Measurements from ENCODE around the gene INTS6. TPM values are rescaled to one million over a fixed set of nuclear protein-coding genes. Genes with fewer than 3 reads are reported as not detected.

Gene INTS6
- total RNA-seq, 4 donors from 2014 or later = 42.1 to 53.7 (median 45.4) TPM

- peaks cover 9% of the 10 kb centered on the region in 2 donors for H3K36me3 ChIP-seq
- no peaks in the 10 kb centered on the region for H3K4me1 ChIP-seq
- H3K4me3 ChIP-seq (replicated peaks in 1 of 3) = no peak overlapping the region
- intact Hi-C loops (cut with DNase I) = no loop called here
- no peaks in the 10 kb centered on the region for H3K9me3 ChIP-seq
- TF ChIP-seq, protein P1, sequence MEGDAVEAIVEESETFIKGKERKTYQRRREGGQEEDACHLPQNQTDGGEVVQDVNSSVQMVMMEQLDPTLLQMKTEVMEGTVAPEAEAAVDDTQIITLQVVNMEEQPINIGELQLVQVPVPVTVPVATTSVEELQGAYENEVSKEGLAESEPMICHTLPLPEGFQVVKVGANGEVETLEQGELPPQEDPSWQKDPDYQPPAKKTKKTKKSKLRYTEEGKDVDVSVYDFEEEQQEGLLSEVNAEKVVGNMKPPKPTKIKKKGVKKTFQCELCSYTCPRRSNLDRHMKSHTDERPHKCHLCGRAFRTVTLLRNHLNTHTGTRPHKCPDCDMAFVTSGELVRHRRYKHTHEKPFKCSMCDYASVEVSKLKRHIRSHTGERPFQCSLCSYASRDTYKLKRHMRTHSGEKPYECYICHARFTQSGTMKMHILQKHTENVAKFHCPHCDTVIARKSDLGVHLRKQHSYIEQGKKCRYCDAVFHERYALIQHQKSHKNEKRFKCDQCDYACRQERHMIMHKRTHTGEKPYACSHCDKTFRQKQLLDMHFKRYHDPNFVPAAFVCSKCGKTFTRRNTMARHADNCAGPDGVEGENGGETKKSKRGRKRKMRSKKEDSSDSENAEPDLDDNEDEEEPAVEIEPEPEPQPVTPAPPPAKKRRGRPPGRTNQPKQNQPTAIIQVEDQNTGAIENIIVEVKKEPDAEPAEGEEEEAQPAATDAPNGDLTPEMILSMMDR (IDR thresholded peaks at IDR 0.05) = no peak
- no peak for TF ChIP-seq POLR2A (IDR thresholded peaks at IDR 0.05)
- H3K27me3 ChIP-seq = no peaks in the 10 kb centered on the region
- no peak overlapping the region for H3K27ac ChIP-seq
- DNase-seq = no peak
These were observed 91.7 kb downstream of the INTS6 start for GRCh38 chr13:51361106-51361505.

DNA sequence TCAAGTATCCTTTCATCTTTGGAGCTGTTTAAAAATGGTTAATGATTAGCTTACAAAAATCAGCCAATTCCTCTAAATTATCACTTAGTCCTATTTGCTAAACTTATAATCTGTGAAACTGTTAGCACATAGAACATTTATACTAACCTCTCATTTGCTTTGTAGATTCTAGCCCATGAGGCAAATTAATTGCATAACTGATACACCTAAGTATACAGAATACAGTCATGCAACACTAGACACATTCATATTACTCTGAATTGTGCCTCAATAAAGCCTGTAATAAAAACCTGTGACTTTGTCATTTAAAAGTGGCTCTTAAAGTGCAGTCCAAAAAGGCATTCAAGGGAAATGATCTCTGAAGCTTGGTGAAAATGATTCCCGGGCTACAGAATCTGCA is 92.3 kb downstream of the INTS6 start:
- no peaks in the 10 kb centered on the region for H3K9me3 ChIP-seq
- no peaks in the 10 kb centered on the region for H3K27me3 ChIP-seq
- H3K27ac ChIP-seq = no peak overlapping the region
- intact Hi-C loops (cut with DNase I) = no loop called here
- no peak overlapping the region for H3K4me3 ChIP-seq (replicated peaks in 1 of 3)
- no peak for TF ChIP-seq POLR2A (IDR thresholded peaks at IDR 0.05)
- TF ChIP-seq, protein P1 (IDR thresholded peaks at IDR 0.05) = no peak
- H3K4me1 ChIP-seq = no peaks in the 10 kb centered on the region
- no peak for DNase-seq
- WGBS, 2 donors = 93 to 97% methylated on average over 1 of the region's 1 CpG
- peaks cover 4 to 9% of the 10 kb centered on the region in 2 donors for H3K36me3 ChIP-seq

DNA sequence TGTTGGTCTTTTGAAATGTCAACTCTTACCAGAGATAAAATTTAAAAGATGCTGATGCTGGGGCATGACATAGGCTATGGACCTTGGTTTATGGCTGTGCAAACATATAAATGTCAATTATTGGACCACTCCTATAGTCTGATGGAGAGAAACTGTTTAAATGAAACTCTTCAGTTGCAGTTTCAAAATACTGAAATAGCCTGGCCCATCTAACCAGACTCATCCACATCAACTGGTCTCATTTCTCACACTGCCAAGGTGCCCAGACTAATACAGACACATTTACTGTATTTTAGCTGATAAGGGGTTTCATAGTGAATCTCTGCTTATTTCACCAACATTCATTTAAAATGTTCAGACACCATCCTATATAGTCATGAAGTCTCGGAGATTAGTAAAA is 93.5 kb downstream of the INTS6 start:
- intact Hi-C loops (cut with DNase I) = no loop called here
- no peaks in the 10 kb centered on the region for H3K9me3 ChIP-seq
- no peak overlapping the region for H3K4me3 ChIP-seq (replicated peaks in 1 of 3)
- no peaks in the 10 kb centered on the region for H3K27me3 ChIP-seq
- no peaks in the 10 kb centered on the region for H3K4me1 ChIP-seq
- peaks cover 0 to 1% of the 10 kb centered on the region in 2 donors for H3K36me3 ChIP-seq
- H3K27ac ChIP-seq = no peak overlapping the region
- WGBS, 2 donors = 100% methylated on average over 1 of the region's 1 CpG
- TF ChIP-seq, protein P1 (IDR thresholded peaks at IDR 0.05) = no peak
- no peak for TF ChIP-seq POLR2A (IDR thresholded peaks at IDR 0.05)
- no peak for DNase-seq

DNA sequence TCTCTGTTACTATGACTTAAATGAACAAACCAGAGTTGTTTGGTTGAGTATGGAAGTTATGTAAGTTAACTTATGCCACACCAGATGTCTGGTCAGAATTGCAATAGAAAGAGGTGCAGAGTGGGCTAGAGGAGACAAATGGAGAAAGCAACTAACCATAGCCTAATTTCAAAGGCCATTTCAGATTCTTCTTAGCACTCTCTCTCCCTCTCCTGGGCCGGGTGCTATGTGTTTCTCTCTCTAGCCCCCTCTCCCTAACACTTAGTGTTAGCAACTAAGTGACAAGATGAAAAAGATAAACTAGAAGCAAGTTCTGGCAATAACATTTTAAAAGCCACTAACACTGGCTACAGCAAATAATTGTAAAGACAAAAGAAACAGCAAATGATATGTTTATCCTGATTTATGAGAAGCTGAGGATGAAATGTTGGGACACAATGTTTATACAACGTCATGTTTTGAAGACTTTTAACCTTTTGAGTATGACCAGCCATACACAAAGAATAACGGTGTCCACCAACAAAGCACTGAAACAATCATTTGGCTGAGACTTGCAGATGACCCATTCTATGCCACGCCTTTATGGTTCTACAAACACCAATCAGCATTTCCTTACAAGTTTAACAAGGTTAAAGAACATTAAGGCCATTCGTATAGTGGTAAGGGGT is 94.8 kb downstream of the INTS6 start:
- TF ChIP-seq, protein P1 (IDR thresholded peaks at IDR 0.05) = no peak
- TF ChIP-seq POLR2A (IDR thresholded peaks at IDR 0.05) = no peak
- no peaks in the 10 kb centered on the region for H3K36me3 ChIP-seq
- WGBS, 2 donors = 74 to 76% methylated on average over 5 of the region's 5 CpGs
- no peak overlapping the region for H3K4me3 ChIP-seq (replicated peaks in 1 of 3)
- DNase-seq = no peak
- intact Hi-C loops (cut with DNase I) = no loop called here
- H3K9me3 ChIP-seq = no peaks in the 10 kb centered on the region
- H3K4me1 ChIP-seq = no peaks in the 10 kb centered on the region
- H3K27me3 ChIP-seq = no peaks in the 10 kb centered on the region
- no peak overlapping the region for H3K27ac ChIP-seq

DNA sequence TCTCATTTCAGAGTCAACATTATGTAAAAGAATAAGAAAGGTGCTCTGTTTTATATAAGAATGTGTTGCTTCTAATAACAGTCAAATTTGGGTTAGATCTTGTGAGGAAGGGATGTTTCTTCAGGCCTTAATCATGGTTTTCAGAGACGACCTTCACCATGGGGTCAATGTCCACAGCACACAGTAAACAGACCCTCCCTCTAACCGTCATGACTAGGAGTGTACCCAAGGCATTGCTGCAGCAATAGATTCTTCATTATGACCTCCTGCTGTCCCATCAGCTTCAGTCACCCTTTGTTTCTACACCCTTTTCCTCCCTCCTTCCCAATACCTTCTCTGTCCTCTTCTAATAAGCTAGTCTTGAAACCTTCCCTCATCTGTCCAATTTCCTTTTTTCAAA is 97.6 kb downstream of the INTS6 start:
- Histone ChIP-seq H3K9me3 (no peaks in the 10 kb centered on the region), H3K27ac (no peak overlapping the region), H3K36me3 (no peaks in the 10 kb centered on the region), H3K27me3 (no peaks in the 10 kb centered on the region), H3K4me1 (no peaks in the 10 kb centered on the region), H3K4me3 (replicated peaks in 1 of 3) (no peak overlapping the region)
- no peak for TF ChIP-seq POLR2A (IDR thresholded peaks at IDR 0.05)
- TF ChIP-seq, protein P1 (IDR thresholded peaks at IDR 0.05) = no peak
- intact Hi-C loops (cut with DNase I) = no loop called here
- 66 to 80% methylated on average over 2 of the region's 2 CpGs for WGBS, 2 donors
- no peak for DNase-seq
